Measurements from ENCODE around the gene XYLT1.

XYLT1 gene

GRCh38 chr16:17320009-17320408 is 150.8 kb downstream of the XYLT1 start:
- peaks cover 10% of the 10 kb centered on the region; the same call in 1 of the 2 replicates for H3K36me3 ChIP-seq (ENCODE audit: insufficient read depth, low read length)
- no peak overlapping the region for H3K4me2 ChIP-seq (ENCODE audit: low read depth, low read length, poor library complexity, severe bottlenecking)
- no peak overlapping the region for H3K4me3 ChIP-seq (ENCODE audit: low read length, poor library complexity, severe bottlenecking)
- H2AFZ ChIP-seq (ENCODE audit: low read length) = no peak overlapping the region
- H3K9me3 ChIP-seq (ENCODE audit: insufficient read depth, low read depth, low read length) = no peaks in the 10 kb centered on the region
- H3K27me3 ChIP-seq (ENCODE audit: insufficient read depth, low read length, poor library complexity, severe bottlenecking) = no peaks in the 10 kb centered on the region
- no peak for TF ChIP-seq EZH2phosphoT487 (IDR thresholded peaks at IDR 0.05; ENCODE audit: borderline replicate concordance)
- no peak for TF ChIP-seq CTCF (conservative IDR thresholded peaks at IDR 0.05; ENCODE audit: low read length)
- H3F3A ChIP-seq (ENCODE audit: low read depth) = no peaks in the 10 kb centered on the region
- H3K4me1 ChIP-seq (ENCODE audit: insufficient read depth, low read length, poor library complexity, severe bottlenecking) = no peaks in the 10 kb centered on the region
- no peaks in the 10 kb centered on the region for H3K9me2 ChIP-seq (replicated peaks; ENCODE audit: low read depth, low read length)
- H4K20me1 ChIP-seq (ENCODE audit: insufficient read depth, low read length, poor library complexity, severe bottlenecking) = peaks cover 93% of the 10 kb centered on the region
- H3K9ac ChIP-seq (ENCODE audit: low read depth, low read length, poor library complexity, severe bottlenecking) = no peak overlapping the region
- H3K79me2 ChIP-seq (ENCODE audit: insufficient read depth, low read length) = peaks cover 98% of the 10 kb centered on the region

- H3F3A ChIP-seq (ENCODE audit: low read depth) = no peaks in the 10 kb centered on the region
- no peaks in the 10 kb centered on the region for H3K9me3 ChIP-seq (ENCODE audit: insufficient read depth, low read depth, low read length)
- peaks cover 12% of the 10 kb centered on the region for H3K4me1 ChIP-seq (ENCODE audit: insufficient read depth, low read length, poor library complexity, severe bottlenecking)
- TF ChIP-seq CTCF (conservative IDR thresholded peaks at IDR 0.05; ENCODE audit: low read length) (no peak), EZH2phosphoT487 (IDR thresholded peaks at IDR 0.05; ENCODE audit: borderline replicate concordance) (no peak)
- peaks cover 95% of the 10 kb centered on the region for H4K20me1 ChIP-seq (ENCODE audit: insufficient read depth, low read length, poor library complexity, severe bottlenecking)
- H3K9ac ChIP-seq (ENCODE audit: low read depth, low read length, poor library complexity, severe bottlenecking) = no peak overlapping the region
- H3K27me3 ChIP-seq (ENCODE audit: insufficient read depth, low read length, poor library complexity, severe bottlenecking) = no peaks in the 10 kb centered on the region
- H2AFZ ChIP-seq (ENCODE audit: low read length) = no peak overlapping the region
- H3K79me2 ChIP-seq (ENCODE audit: insufficient read depth, low read length) = peaks cover 99% of the 10 kb centered on the region
- no peak overlapping the region for H3K4me3 ChIP-seq (ENCODE audit: low read length, poor library complexity, severe bottlenecking)
- no peaks in the 10 kb centered on the region for H3K9me2 ChIP-seq (replicated peaks; ENCODE audit: low read depth, low read length)
- H3K4me2 ChIP-seq (ENCODE audit: low read depth, low read length, poor library complexity, severe bottlenecking) = no peak overlapping the region
- peaks cover 8% of the 10 kb centered on the region; the same call in 1 of the 2 replicates for H3K36me3 ChIP-seq (ENCODE audit: insufficient read depth, low read length)
Observed at GRCh38 chr16:17318238-17318637, 152.5 kb downstream of the XYLT1 start.

- peaks cover 20% of the 10 kb centered on the region; the same call in 1 of the 2 replicates for H3K36me3 ChIP-seq (ENCODE audit: insufficient read depth, low read length)
- no peak overlapping the region for H3K9ac ChIP-seq (ENCODE audit: low read depth, low read length, poor library complexity, severe bottlenecking)
- H3K4me3 ChIP-seq (ENCODE audit: low read length, poor library complexity, severe bottlenecking) = no peak overlapping the region
- H3K4me2 ChIP-seq (ENCODE audit: low read depth, low read length, poor library complexity, severe bottlenecking) = no peak overlapping the region
- H3K9me2 ChIP-seq (replicated peaks; ENCODE audit: low read depth, low read length) = no peaks in the 10 kb centered on the region
- peaks cover 92% of the 10 kb centered on the region for H4K20me1 ChIP-seq (ENCODE audit: insufficient read depth, low read length, poor library complexity, severe bottlenecking)
- H3F3A ChIP-seq (ENCODE audit: low read depth) = no peaks in the 10 kb centered on the region
- H3K9me3 ChIP-seq (ENCODE audit: insufficient read depth, low read depth, low read length) = no peaks in the 10 kb centered on the region
- H3K4me1 ChIP-seq (ENCODE audit: insufficient read depth, low read length, poor library complexity, severe bottlenecking) = peaks cover 13% of the 10 kb centered on the region
- peaks cover 99% of the 10 kb centered on the region for H3K79me2 ChIP-seq (ENCODE audit: insufficient read depth, low read length)
- no peak overlapping the region for H2AFZ ChIP-seq (ENCODE audit: low read length)
- no peak for TF ChIP-seq CTCF (conservative IDR thresholded peaks at IDR 0.05; ENCODE audit: low read length)
- TF ChIP-seq EZH2phosphoT487 (IDR thresholded peaks at IDR 0.05; ENCODE audit: borderline replicate concordance) = no peak
- no peaks in the 10 kb centered on the region for H3K27me3 ChIP-seq (ENCODE audit: insufficient read depth, low read length, poor library complexity, severe bottlenecking)
Observed at GRCh38 chr16:17316005-17316404, 154.8 kb downstream of the XYLT1 start.

Data from Loucy (cell line).